NCI-H82 treated with DMSO at 0.1 percent for 48 hours (cell line): ENCODE results near the gene GPR61.

ENCODE experiments used
- DNase-seq: peaks from one replicate; lab custom pipeline; 2025; ENCODE audit not compliant: unreplicated experiment; lab: John Stamatoyannopoulos, UW

The GPR61 gene, protein sequence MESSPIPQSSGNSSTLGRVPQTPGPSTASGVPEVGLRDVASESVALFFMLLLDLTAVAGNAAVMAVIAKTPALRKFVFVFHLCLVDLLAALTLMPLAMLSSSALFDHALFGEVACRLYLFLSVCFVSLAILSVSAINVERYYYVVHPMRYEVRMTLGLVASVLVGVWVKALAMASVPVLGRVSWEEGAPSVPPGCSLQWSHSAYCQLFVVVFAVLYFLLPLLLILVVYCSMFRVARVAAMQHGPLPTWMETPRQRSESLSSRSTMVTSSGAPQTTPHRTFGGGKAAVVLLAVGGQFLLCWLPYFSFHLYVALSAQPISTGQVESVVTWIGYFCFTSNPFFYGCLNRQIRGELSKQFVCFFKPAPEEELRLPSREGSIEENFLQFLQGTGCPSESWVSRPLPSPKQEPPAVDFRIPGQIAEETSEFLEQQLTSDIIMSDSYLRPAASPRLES

DNA sequence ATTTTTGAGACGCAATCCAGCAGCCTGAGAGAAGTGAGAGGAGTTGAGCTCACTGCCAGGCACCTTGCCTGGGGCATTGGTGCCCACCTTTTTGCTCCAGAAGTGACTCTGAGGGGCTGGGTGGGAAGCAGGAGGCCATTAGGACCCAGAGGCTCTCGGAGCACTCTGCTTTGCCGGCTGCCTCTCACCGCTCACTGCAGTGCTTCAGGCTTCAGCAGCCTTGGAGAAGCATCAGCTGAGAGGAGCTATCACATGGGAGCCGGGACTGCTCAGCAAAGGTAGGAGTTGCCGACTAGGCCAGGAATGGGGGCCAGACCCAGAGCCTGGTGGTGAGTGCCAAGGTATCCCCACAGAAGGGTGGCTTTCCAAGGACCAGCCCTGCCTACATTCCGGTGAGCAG, at the start of gene GPR61:
Gene GPR61 (plus strand): TSS at position 197 of the 400 bp plus-strand sequence. CDS start 3,151 bp downstream, outside the sequence.
- DNase-seq, result no peak

DNA sequence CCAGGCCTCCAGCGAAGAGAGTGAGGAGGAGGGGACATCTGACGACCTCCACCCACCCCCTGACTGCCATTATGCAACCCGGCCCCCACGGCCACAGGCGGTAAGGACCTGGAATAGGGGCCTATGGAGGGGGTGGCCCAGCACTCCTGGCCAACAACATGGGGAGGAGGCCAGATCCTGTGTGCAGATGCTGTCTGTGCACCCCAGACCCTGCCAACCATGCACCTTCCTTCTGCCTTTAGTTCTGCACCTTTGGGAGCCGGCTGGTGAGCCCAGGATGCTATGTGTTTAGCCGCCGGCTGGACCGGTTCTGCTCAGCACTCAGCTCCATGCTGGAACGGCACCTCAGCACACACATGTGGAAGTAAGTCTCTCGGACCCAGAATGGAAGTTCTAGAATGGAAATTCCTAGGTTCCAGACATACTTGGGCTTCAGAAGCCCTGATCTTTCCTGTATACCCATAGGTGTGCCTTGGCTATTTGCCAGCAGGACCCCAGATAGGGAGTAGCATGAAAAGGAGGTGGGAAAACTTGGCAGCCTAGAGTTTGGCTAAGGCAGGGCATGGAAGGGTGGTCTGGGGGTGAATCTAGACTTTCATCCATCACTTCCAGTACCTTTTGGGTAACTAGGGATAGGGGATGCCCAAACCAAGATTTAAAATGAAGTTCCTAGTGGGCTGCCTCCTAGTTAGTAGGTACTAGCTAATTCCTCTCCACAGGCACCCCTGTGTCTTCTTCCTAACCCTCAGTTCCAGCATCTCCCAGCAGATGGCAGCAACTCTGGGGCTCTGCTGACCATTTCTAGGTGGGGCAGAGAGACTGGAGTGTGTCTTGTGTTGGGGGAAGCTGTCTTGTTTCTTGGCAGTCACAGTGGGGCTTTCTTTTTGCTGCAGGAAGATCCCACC, 49.4 kb upstream of the GPR61 start:
- peak; percentile 29 for DNase-seq

DNA sequence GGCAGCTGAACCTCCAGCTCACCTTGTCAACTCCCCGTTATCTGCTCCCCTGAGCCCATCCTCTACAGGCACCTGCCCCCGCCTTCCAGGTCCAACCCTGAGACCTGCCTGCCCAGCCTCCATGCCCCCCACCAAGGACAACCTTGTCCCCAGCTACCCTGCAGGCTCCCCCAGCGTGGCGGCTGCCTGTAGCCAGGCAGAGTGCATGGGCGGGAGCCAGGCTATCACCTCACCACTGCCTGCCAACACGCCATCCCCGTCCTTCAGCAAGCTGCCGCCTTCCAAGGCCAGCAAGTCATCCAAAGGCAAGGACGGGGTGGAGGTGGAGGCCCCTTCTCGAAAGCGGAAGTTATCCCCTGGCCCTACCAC, 48.8 kb upstream of the GPR61 start:
- no peak for DNase-seq

- no peak for DNase-seq
Measured at GRCh38 chr1:109491372-109491771, 48.3 kb upstream of the GPR61 start.

DNA sequence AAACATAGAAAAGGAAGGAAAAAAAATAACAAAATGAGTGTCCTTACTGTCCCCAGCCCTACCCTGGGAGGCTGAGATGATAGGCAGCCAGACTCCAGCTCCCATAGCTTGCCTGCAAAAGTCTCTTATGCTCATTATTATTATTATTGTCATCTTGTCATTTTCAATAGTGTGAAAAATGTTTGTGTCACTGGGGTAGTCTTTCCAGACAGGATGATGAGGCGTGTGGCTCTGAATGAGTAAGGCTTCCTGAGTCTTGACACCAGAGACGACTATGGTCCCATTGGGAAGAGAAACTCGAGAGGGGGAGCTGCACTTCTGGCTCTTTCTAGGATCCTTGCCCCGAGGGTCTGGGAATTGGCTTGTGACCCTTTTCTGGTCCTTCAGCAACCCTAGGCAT, 46.9 kb upstream of the GPR61 start:
- DNase-seq, result no peak

DNA sequence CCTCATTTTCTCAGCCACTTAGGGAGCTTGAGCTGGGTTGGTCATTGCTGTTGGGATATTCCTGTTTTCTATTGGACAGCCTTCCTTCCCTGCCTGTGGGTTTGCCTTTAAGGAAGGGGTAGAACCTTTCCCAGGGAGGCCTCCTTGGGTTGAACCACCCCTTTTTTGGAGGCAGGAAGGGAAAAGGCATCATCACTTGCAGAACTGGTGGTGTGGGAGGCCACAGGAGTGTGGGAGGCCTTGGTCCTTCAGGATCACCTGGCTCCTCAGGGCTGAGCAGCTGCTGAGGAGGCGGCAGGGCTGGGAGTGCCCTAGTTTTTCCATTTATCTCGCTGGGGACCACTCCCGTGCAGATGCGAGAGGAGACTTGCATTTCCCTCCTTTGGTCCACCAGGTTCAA, 46.4 kb upstream of the GPR61 start:
- no peak for DNase-seq

GRCh38 chr1:109493805-109494539, 45.7 kb upstream of the GPR61 start, which contains the start of gene CYB561D1:
Gene CYB561D1 (plus strand): TSS chr1:109494094. CDS start chr1:109494140, 46 bp downstream.
- DNase-seq, result peak; percentile 69

- DNase-seq, result no peak
Measured at GRCh38 chr1:109495738-109496137, 43.9 kb upstream of the GPR61 start.

DNA sequence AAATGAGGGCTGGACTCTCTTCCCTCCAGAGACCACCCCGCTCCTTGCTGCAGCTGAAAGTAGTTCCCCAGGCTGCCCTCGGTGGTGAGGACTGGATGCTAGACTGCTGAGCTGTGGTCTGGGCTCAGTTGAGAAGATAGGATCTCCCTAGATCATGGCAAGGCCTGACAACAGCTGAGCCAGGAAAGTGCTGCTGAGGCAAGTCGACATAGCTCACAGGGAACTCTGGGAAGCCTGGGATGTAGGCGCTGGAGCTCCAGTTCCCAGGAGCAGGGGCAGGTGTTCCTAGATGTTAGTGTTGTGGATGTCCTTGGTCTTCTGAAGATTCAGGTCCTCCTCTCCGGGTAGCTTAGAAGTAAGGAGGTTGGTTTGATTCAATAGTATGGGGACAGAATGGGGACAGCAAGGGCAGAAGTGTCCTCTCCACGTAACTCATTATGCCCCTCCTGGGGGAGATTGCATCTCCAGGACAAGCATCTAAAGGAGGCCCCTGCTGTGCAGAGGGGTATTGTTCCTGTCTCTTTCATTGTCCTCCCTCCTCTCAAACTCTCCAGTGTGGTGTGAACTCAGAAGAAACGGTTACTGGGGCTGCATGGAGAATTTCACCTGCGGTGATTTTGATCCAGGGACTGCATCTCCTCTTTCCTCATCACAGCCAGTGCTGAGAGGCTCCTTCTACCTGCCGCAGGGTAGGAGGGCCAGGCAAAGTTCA, 42.1 kb upstream of the GPR61 start:
- DNase-seq, result no peak

DNA sequence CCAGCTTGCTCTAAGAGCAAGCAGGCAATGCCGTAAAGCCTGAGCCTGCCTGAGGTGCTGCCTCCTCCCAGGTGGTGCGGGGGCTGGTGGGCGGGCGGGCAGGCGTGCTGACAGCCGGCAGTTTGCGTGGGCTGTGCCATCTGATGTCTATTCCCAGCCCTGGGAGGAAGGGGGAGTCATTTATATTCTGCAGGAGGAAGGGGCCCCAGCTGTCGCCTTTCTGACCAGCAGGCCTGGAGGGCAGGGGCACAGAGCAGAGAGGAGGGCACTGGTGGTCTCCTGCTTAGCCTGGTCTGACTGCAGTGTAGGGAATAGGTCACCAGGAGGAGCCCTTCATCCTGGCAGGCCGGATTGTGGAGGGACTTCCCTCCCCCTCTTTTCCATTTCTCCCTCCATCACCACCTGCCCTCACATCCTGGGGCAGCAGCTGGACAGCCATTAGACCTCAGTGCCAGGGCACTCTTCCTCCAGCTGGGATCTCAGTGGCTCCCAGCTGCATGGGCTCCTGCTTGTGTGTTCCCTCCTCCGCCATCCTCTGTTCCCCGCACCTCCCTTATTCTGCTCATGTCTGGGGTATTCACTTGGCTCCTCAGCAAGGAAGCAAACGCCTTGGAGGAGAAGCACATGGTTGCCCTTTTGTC, 41.4 kb upstream of the GPR61 start:
- DNase-seq, result peak; percentile 40

- no peak for DNase-seq
Measured at GRCh38 chr1:109499081-109499480, 40.6 kb upstream of the GPR61 start.

DNA sequence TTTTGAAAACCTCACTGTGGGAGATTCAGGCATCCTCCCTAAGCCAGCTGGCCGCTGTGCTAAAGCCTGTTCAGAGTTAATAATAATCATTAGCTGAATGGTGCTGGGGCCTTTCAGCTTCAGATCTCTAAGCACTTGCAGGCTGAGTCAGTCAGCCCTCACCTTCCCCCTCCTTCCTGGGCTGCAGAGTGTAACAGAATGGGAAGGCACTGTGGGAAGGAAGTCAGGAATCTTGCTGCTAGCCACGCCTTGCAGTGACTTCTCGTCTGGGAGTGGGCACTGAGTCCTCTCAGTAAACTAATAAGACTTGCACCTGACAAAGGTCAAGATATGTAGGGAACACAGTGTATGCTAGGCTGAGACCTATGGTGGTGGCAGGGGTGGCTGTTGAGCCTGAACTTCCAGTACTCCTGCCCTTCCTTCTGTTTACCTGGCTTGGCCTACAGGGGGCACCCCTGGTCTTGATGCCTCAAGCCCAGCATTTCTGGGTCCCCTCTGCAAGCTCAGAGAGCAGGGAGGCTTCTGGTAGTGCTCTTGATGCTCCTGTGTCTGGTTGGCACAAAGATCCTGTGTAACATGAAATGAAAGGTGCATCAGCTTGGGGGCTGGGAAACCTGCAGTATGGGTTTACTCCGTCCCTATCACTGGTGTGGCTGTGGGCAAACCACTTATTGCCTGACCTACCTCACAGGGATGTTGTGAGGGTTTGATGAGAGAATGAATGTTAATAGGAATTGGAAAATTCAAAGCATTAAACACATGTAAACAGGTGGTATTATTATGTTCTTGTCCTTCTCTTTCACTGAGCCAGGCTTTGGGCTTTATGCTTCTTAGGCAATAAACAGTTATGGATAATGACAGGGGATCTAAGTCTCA, 39.8 kb upstream of the GPR61 start:
- DNase-seq, result peak; percentile 19

GRCh38 chr1:109500941-109501381, 38.7 kb upstream of the GPR61 start:
- DNase-seq, result no peak

- no peak for DNase-seq
Measured at GRCh38 chr1:109501644-109502363, 37.9 kb upstream of the GPR61 start.

- DNase-seq, result no peak
Measured at GRCh38 chr1:109502364-109502851, 37.3 kb upstream of the GPR61 start.

DNA sequence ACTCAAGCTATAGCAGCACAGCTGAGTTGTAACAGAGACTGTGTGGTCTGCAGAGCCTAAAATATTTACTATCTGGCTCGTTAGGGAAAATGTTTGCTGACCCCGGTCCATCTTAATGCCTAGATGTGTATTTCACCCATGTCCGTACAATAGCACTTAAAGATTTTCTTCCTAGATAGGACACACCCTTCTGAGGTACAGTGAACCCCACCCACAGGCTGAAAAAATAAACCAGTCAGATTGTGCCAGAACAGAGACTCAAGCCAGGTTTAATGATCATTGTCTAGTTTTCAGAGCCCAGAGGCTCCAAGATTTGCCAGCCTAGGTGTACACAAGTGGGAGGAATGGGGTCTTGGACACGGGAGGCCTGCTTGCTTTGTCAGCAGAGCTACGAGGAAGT, 35.7 kb upstream of the GPR61 start:
- DNase-seq, result no peak

GRCh38 chr1:109504974-109505373, 34.7 kb upstream of the GPR61 start:
- DNase-seq, result no peak
